Neural cell (in vitro differentiated cells): ENCODE results near the gene LDB3.

Source experiments
- EP300 ChIP-seq: fragments of 450-650 bp; conservative IDR thresholded peaks from 2 replicates; pipeline ENCODE4 v1.6.1; 2014; ENCODE audit warnings: antibody characterized with exemption, mild to moderate bottlenecking, moderate library complexity; ENCODE audit not compliant: poor library complexity, severe bottlenecking
- EZH2 ChIP-seq: fragments of 200-600, 300-800 bp; shearing (Covaris generic), sonication (generic); IDR thresholded peaks from 2 replicates; pipeline ENCODE4 v1.6.1; 2014; ENCODE audit warnings: antibody characterized with exemption, low read length, borderline replicate concordance, mild to moderate bottlenecking; ENCODE audit not compliant: insufficient read depth, poor library complexity, severe bottlenecking
- MXI1 ChIP-seq: fragments of 450-650 bp; conservative IDR thresholded peaks from 2 replicates; pipeline ENCODE4 v1.6.1; 2014; ENCODE audit warnings: antibody characterized with exemption, mild to moderate bottlenecking; ENCODE audit not compliant: poor library complexity, severe bottlenecking
- TF ChIP-seq, protein P1 (sequence below): fragments of 450-650 bp; IDR thresholded peaks from 2 replicates; pipeline ENCODE4 v1.5.1; 2014; ENCODE audit warnings: antibody characterized with exemption, mild to moderate bottlenecking, moderate library complexity; ENCODE audit not compliant: poor library complexity, severe bottlenecking

- TF ChIP-seq MXI1 (no peak), EZH2 (no peak), EP300 (no peak)
- TF ChIP-seq, protein P1, sequence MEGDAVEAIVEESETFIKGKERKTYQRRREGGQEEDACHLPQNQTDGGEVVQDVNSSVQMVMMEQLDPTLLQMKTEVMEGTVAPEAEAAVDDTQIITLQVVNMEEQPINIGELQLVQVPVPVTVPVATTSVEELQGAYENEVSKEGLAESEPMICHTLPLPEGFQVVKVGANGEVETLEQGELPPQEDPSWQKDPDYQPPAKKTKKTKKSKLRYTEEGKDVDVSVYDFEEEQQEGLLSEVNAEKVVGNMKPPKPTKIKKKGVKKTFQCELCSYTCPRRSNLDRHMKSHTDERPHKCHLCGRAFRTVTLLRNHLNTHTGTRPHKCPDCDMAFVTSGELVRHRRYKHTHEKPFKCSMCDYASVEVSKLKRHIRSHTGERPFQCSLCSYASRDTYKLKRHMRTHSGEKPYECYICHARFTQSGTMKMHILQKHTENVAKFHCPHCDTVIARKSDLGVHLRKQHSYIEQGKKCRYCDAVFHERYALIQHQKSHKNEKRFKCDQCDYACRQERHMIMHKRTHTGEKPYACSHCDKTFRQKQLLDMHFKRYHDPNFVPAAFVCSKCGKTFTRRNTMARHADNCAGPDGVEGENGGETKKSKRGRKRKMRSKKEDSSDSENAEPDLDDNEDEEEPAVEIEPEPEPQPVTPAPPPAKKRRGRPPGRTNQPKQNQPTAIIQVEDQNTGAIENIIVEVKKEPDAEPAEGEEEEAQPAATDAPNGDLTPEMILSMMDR: no peak
Measured at GRCh38 chr10:86644152-86644793, 24.0 kb upstream of the LDB3 start.
